Esophagus mucosa (tissue), 1 donor: ENCODE data around the gene RXFP1. TPM values are rescaled to one million over a fixed set of nuclear protein-coding genes. Genes with fewer than 3 reads are reported as not detected.

Source experiments
- ATAC-seq: fragments of 200-7000 bp; cut with Tn5 transposase; one replicate; pipeline ENCODE4 v1.9.1; 2020
- total RNA-seq: library from RNA; stranded (reverse); gene quantifications from one replicate; pipeline ENCODE4 v1.2.4, GENCODE V29; 2023
- donor health status: DM: yes; HTN: yes; CAD: no.

RXFP1 gene
- total RNA-seq, 1 donor from 2014 or later, result 0.12 TPM

DNA sequence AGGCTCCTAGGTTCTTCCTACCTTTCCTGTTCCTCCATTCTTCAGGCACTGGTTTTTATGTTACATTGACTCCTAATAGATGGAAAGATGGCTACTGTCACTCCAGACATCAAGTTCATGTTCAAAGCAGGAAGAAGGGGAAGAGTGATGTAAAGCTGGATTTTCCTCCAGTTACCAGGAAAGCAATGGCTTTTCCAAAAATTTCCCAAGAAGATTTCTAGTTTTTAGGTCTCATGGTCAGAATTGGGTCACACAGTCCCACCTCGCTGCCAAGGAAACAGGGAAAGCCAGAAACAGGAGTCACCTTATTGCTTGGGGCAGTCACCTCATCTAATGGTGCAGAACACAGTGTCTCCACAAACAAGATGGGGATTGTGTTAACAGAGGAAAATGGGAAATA lies 21.5 kb downstream of the RXFP1 start:
- no peak for ATAC-seq

DNA sequence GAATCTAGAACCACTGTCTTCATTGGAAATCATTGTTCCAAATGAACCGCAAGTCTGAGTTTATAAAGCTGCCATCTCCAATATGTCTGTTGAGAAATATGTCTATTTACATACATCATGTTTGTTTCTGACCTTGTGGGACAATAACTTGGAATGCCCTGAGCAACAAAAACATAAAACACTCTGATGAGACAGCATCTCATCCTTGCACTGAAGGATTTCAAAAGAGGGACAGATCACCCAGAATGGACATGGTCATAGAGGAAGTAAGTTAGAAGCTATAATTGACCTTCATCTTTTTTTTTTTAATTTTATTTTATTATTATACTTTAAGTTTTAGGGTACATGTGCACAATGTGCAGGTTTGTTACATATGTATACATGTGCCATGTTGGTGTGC lies 22.5 kb downstream of the RXFP1 start:
- no peak for ATAC-seq

DNA sequence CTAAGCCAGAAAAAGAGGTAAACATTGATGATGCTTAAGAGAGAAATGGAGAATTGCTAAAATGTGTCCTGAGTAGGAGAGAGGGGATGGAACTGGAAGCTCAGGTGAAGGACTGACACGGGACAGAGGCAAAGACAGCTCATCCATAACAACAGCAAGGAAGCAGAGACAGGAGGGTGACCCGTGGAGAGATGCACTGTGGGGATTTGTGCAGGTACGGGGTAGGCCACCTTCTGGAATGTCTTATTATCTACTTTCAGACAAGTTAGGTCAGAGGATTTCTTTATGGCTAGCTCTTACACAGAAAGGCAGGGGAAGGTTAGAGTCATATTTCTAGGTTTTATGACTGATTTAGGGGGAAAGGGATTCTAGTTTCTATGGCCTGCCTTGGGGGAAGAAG lies 31.7 kb downstream of the RXFP1 start:
- no peak for ATAC-seq

DNA sequence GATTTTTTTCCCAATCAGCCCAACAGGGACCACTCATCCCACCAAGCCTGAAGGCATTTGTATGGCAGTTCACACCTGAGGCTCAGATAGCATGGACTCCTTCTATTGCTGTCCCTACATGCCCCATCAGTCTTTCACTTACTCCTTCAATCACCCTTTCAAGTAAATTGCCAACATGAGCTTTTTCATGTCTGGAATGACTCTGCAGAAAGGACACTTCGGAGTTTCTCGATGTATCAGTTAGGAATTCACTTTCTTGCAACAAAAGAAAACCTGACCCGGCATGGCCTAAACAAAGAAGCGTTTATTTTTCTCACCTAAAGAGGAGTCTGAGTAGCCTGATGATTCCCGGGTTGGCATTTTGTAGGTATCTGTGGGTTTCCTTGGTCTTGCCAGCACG lies 38.6 kb downstream of the RXFP1 start:
- no peak for ATAC-seq

DNA sequence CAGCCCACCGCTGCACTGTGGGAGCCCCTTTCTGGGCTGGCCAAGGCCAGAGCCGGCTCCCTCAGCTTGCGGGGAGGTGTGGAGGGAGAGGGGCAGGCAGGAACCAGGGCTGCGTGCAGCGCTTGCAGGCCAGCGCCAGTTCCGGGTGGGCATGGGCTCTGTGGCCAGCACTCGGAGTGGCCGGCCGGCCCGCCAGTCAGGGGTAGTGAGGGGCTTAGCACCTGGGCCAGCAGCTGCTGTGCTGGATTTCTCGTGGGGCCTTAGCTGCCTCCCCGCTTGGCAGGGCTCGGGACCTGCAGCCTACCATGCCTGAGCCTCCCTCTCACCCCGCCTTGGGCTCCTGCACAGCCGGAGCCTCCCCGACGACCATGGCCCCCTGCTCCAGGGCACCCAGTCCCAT lies 45.2 kb downstream of the RXFP1 start:
- no peak for ATAC-seq

DNA sequence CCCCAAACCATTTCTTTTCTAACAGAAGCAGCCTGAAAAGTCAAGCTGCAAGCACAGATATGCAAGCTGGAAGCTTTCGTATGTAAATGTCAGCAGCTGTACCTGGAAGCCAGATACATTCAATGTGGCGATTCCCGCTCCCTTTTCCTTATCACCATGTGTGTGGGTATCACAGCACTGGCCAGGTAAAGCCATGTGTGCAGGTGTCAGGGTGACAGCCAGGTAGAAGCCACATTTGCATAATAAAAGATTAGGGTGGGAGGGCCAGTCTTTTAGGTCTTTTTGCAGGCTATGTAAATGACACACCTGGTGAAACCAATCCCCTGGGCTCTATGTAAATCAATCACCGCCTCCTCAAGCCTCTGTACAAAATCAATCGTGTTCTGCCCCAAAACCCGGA lies 50.1 kb downstream of the RXFP1 start:
- no peak for ATAC-seq

DNA sequence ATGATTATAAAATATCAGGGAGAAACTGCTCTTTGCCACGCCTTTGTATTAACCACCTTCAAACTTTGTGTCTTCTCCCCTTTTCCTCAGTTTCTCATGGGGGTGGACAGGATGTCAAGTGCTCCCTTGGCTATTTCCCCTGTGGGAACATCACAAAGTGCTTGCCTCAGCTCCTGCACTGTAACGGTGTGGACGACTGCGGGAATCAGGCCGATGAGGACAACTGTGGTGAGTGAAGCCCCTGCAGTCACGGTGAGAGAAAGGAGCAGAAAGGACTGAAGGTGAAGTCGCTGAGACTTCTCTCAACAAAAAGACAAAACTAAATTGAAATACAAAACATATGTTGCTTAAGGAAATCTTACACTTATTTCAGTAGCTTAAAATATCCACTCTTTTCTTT lies 50.9 kb downstream of the RXFP1 start:
- ATAC-seq, result no peak

DNA sequence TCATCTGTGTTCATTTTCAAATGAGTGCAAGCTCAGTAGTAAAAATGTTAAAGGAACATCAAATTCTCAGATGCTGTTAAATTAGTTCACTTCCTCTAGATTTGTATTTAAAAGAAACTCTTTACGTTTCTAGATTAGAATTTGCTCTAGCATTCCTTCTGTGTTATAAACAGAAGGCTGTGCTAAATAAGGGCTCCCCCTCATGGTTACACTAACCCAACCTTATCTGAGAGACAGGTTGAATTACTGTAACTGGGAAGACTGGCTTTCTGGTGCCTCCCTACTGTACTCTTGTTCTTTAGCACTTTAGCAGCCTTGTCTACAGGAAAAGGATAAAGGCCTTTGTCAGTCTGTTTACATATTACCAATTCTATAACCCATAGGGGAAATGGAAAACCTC lies 56.8 kb downstream of the RXFP1 start:
- ATAC-seq, result no peak

DNA sequence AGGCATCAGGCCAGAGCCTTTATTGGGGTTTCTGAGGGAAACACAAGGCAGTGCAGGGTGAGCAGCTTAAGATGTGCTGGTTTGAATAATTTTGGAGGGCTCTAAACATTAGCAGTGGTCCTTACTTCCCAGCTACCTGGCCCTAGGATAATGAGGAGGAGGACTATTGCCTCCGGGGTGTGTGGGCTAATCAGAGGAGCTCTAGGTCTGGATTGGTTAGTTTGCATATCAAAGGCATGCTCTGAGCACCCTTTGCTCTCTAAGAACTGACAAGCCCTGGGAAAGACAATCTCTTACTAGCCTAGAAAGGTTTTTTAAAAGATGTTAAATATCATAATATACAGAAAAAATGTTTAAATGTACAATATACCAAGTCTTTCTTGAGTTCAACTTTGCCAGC lies 58.4 kb downstream of the RXFP1 start:
- no peak for ATAC-seq

DNA sequence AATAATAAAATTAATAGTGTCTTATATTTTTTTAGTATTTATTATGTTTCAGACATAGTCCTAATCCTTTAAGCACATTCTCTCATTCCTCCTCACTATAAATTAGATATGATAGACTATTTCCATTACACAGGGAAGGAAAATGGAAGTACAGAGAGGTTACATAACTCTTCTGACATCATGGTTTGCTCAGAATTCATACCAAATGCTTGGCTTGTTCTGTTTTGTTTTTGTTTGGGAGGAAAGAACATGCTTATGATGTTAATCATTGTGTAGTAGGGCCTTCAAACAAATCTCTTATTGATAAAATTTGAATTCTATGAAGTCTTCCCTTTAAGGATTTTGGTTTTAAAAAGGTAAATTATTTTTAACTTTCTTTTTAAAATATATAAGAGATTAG lies 59.5 kb downstream of the RXFP1 start:
- ATAC-seq, result no peak

DNA sequence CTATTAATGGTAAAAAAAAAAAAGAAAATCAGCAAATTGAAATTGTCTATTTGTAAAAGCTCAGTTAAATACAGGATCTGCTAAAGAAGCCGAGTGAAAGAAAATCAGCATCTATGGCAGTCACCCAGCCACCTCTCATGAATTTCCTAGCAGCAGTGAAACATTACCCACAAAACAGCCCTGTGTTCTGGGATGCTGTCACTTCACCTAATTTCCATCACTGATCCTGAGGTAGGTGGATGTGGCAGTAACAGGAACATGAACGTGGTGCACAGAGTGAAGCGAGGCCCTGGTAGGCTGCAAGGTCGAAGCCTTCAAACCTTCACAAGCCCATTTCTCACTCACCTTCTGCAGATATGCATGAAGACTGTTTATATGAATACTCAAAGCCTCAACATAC lies 65.2 kb downstream of the RXFP1 start:
- ATAC-seq, result no peak

DNA sequence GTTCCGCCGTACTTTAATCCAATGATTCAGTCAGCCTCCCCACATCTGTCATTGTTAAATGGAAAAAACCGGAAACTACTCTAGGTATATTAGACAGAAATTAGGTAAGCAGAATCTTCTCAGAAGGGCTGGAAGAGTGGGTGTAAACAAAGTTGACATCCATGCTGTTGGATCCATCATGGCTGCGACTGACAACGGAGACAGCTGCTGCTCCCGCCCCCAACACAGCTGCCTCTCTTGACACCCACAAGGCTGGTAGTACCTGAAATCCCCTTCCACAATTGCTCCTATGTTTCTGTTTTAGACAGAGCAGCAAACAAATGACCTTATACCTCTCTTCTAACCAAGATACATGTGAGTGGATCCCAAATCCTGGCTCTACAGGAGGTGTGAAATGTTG lies 66.6 kb downstream of the RXFP1 start:
- ATAC-seq, result no peak

DNA sequence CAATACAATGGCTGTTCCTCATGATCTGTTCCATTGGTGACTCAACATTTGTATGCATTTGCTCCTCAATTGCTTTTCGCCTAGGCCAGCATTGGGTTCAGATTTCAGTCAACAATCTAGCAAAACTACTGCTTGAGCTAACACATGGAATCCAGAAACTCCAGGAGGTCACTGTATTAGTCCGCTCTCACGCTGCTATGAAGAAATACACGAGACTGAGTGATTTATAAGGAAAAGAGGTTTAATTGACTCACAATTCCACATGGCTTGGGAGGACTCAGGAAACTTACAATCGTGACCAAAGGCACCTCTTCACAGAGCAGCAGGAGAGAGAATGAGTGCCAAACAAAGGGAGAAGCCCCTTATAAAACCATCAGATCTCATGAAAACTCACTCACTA lies 67.1 kb downstream of the RXFP1 start:
- ATAC-seq, result no peak

DNA sequence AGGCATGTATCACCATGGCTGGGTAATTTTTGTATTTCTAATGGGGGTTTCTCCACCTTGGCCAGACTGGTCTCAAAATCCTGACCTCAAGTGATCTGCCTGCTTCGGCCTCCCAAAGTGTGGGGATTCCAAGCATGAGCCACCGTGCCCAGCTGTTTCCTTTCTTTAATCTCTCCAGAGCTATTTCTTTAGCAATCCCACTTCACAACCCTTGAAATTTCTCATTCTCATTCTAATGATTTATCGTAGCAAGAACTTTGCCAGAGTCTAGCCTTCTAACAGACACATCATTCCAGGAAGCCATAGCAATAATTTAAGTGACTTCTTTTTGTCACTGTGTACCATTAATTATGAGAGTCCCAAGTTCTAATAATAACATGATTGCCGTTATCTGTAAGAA lies 68.6 kb downstream of the RXFP1 start:
- no peak for ATAC-seq

DNA sequence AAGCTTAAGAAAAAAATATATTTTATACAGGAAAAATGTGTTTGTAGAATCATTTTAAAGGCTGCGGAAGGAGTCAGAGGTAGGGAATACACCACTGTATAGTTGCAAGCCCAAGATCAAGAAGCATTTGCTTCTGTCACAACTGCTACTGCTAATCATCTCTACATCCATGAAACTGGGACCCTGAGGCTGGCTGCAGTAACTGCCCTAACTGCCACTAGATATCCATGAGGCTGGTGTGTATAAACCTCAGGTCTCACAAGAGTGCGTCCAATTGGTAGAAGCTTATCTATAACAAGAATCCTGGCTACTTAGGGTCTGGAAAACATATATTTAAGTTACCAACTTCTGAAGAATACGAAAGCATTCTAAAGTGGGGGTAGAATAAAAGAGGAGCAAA lies 69.1 kb downstream of the RXFP1 start:
- no peak for ATAC-seq

DNA sequence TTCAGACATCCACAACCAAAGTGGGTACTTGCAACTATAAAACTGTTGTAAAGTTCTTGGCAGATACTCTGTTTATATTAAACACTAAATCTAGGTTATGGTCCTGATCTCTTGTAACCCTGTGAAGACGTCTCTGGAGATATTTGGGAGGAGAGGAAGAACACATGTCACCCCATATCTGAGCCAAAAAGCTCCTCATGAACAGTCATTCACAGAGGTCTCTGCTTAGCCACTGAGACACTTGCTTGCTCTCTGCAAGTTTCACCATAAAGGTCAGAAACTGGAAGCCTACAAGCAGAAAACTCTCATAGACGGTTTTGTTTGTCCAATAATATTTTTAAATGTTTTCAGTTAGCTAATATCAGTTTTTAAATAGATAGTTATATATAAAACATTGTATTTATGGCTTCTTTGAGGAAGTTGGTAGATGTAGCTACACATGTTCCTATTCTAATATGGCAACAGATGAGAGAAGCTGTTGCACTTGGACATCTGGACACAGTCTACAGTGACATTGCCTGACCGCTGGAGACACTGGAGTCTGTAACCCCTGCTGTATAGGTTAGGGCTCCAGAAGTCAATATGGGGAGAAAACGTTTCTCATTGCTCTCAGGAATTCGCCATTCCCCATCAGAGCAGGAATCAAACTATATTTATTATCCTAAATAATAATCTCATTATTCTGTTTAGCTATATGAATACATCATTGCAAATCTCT lies 76.4 kb downstream of the RXFP1 start:
- ATAC-seq, result no peak

DNA sequence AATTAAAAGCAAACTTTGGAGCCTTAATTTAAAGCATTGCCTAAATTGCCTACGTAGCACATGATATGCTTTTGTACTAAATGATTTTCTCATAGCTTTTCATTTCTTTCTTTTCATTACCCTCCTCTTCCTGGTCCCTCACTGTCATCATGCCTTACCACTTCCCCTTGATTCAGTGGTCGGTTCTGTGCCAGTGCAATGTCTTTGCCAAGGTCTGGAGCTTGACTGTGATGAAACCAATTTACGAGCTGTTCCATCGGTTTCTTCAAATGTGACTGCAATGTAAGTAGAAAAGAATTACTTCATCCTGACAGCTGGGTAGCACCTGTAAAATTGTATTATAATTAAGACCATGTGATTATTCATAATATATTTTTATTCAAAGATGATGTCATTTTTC lies 77.5 kb downstream of the RXFP1 start:
- no peak for ATAC-seq

DNA sequence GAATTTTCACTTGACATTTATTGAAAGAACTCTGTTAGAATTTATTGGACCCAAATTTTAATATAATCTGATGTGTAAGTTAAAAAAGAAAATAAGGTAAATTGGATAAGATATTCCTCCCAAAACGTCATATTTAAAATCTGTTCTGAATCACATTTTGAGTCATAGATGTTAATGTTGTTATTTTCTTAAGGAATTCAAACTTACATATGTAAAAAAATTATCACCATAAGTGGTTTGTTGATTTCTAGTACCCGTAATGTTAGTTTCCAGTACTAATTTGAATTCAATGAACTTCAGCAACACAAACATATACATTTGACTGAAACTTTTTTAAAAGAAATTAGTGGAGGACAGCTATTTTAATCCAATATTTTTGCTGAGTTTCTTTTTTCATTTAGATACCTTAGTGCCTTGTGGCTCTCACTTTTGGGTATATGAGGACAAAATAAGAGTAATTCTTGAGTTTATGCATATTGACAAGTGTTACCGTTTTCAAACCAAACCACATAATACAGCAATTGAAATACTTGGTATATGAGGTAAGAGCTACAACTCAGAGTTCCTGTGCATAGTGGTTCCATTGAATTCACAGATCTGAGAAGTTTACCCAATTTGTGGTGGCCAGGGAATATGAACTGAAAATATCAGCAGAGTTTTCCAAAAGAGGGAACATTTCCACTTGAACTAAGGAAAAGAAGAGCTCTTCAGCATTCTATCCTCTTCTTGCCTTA lies 78.2 kb downstream of the RXFP1 start:
- ATAC-seq, result no peak

DNA sequence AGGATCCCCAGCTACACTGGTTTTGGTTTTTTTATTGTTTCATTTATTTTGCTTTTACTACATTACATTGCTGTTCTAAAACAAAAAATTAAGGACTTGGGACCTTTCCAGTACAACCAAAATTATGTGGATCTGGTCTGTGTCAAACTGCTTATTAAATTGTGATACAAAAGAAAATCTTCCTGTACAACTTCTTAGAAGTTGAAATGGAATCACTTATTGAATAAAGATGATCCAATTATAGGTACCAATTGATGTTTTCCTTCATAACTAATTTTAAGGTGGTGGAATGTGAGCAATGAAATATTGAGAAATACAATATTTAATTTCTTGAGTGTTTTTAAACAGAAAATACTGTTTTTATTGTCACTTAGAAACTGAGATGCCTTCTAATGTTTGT lies 82.7 kb downstream of the RXFP1 start:
- no peak for ATAC-seq

DNA sequence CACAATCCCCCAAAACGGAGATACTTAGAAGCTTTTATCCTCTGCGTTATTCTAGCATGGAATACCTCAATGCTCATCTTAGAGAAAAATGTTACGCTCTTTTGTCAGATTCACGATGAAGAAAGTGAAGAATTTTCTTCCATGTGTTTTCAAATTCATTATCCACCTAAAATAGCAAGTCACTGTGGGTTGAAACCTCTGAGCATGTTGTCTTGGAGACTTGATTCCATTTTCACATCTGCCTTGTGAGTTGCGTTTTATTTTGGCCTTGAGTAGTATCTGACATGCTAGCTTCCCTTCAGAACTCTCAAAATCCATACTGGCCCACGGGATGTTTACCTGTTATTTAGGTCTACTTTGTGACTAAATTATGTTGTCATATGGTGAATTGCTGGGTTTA lies 83.7 kb downstream of the RXFP1 start:
- no peak for ATAC-seq

DNA sequence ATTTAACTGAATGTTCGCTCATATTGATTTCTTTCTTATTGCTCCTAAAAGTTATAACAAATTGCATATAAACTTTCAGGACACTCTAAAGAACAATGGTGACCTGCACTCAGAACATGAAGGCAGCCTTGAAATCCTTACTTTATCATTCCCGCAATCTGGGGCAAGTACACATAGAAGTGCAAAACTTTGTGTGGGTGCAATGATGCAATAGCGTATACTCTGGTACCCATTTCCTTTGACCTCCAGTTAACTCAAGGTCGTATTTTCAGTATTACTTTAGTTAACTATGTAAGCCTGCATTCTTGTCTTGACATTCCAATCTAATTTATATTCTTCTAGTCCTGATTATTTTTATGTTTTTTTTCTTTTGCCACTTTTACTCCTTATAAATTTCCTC lies 85.3 kb downstream of the RXFP1 start:
- no peak for ATAC-seq

DNA sequence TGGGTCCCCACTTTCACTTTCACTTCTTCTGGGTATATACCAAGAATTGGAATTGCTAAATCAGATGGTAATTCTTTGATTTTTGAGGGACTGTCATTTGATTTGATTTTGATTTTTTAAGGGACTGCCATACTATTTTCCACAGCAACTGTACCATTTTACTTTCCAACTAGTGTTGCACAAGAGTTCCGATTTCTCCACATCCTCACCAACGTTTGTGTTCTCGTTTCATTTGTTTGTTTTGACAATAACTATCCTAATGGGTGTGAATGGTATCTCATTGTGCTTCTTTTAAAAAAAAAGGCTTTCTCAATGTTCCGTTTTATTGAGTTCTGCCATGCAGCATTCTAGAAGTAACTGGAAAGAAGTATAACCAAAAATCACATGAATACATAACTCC lies 87.4 kb downstream of the RXFP1 start:
- ATAC-seq, result no peak

DNA sequence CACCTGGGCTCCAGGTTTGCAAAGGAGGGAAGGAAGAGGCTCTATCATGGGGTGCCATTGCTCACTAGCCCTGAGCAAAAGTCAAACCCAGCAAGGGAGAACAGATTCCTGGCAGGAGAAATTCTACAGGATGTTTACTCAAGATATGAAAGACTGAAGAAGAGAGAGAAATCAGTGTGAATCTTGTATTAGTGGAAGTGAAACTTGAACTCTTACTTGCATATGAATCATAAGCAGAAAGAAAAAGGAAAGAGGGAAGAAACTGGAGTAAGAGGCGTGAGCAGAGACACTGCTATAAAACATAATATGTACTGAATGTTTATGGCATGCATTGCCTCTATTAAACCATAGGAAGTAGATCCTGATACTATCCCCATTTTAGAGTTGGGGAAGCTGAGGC lies 89.1 kb downstream of the RXFP1 start:
- no peak for ATAC-seq

DNA sequence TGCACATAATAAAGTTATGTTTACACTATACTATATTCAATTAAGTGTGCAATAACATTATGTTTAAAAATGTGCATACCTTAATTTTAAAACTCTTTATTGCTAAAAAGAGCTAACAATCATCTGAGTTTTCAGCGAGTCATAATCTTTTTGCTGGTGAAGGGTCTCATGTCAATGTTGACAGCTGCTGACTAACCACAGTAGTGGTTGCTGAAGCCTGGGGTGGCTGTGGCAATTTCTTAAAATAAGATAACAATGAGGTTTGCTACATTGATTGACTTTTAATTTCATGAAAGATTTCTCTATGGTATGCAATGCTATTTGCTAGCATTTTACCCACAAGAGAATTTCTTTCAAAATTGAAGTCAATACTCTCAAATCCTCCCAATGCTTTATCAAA lies 91.4 kb downstream of the RXFP1 start:
- ATAC-seq, result no peak

DNA sequence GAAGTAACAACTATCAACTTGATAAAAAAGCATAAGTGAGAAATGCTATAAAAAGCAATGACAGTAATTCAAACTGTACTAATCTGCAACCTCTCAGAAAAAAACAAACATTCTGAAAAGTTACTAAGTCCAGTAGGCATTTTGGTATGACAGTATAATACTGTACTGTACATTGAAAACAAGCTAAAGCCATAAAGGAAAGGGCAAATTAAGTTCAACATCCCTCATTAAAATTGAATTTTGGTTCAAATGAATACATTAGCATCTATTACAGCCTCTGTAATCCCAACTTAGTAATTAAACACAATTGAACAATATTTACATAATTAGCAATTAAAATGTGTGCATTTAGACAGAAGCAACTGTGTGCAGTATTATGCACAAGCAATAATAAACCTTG lies 96.3 kb downstream of the RXFP1 start:
- no peak for ATAC-seq
